Measurements from ENCODE around the gene NDC80.

- TF ChIP-seq CTCF (IDR thresholded peaks at IDR 0.05; ENCODE audit: poor library complexity, severe bottlenecking) (no peak), TAF1 (IDR thresholded peaks at IDR 0.05; ENCODE audit: low read depth) (no peak), POLR2AphosphoS5 (IDR thresholded peaks at IDR 0.05) (no peak), EZH2 (IDR thresholded peaks at IDR 0.05; ENCODE audit: borderline replicate concordance, insufficient read depth, low read length, poor library complexity, severe bottlenecking) (no peak), REST (IDR thresholded peaks at IDR 0.05; ENCODE audit: borderline replicate concordance) (no peak), EP300 (conservative IDR thresholded peaks at IDR 0.05; ENCODE audit: poor library complexity, severe bottlenecking) (no peak), MXI1 (conservative IDR thresholded peaks at IDR 0.05; ENCODE audit: poor library complexity, severe bottlenecking) (no peak), SMC3 (conservative IDR thresholded peaks at IDR 0.05; ENCODE audit: poor library complexity) (no peak)
Observed at GRCh38 chr18:2551425-2551824, 19.9 kb upstream of the NDC80 start.
